ENCODE data around the gene KCNMA1.

Gene KCNMA1

DNA sequence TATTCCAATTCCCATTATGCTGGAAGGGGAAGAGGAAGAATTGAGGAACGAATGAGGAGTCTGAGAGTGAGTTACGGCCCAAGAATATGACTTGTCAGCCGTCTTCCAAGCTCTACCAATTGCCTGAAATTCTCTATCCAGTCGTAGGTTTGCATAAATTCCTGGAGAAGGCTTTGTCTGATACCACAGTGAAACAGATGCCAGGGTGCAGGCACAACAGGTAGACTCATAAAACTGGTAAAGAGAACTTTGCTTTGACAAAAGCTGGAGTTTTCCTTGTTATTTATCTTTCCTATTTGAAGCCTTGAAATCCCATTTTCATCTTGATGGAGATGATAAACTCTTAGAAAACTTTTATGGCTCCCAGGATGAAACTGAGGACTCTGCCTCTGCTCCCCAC is 251.2 kb downstream of the KCNMA1 start:
- DNase-seq = no peak

DNA sequence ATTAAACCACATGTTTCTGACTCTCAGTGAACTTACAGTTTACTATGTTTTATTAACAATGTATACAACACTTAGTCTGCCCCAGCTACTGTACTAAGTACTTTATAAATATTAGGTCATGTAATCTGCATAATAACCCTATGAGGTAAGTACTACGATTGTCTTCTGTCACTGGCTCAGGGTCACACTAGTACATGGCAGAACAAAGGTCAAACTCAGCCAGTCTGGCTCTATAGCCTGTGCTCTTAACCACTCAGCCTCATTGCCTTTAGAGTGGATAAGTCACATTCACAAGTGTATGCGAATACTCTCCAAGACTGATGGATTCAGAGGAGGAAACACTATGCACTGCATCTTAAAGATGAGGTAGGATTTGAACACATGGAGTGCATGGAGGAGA is 252.3 kb downstream of the KCNMA1 start:
- no peak for DNase-seq

DNA sequence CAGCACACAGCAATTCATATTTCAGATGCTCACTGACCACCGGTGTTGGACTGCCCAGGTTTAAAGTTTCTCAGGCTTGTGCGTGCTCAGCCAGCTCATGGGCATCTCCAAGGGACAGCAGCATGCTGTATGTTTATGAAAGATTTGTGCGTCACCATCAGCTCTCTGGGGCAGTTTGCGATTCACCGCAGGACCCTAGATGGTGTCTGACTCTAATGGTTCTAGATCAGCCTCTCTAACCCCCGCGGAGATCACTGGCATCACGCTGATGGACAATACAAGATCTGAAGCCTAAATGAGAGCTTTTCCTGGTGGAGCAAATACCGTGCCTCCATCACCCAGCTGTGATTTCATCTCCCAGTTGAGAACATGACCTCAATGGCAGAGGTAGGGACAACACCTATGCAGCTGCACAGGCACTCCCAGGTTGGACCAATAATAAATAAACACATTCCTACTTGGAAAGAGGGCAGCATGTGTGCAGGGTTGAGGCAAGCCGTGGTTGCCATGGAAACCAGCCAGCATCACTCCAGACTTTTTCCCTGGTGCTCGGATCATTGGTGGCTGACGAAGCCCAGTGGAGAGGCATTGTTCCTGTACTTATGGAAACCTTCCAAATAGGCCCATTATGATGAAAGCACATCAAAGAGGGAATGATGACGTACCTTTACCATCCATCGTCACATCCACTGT is 253.6 kb downstream of the KCNMA1 start:
- no peak for DNase-seq

DNA sequence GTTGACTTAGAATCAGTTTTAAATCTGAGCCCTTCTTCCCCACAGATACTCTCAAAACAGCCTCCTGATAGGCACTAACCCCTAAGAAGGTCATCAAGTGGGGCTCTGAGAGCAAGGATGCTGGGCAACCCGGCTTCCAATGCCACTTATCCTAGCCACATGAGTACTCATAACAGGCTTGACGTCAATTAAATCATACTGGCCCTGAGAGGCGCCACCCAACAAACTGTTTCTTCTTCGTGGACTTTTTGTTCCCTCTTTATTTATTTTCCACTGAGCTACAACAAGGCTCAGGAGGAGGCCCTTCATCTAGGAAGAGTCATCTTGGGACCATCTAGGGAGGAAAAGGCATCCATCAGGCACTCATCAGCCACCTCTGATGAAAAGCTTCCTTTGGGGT is 255.9 kb downstream of the KCNMA1 start:
- DNase-seq = no peak

DNA sequence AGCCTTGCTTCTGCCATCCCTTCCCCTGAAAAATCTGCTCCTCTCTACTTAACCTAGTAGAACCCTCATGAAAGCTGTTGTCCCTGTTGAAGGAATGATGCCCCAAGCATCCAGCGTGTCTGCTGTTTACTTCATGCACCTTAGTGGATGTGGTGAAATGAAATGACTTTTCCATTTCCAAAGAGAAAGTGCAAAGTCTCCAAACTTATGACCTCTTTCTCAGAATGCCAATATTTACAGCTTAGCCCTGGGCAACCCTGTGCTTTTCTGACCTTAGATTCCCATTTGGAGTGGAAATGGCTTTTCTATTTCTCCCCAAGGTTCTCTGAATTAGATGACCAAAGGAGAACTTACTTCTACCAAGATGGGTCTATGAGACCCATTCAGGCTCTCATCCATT is 256.9 kb downstream of the KCNMA1 start:
- no peak for DNase-seq

DNA sequence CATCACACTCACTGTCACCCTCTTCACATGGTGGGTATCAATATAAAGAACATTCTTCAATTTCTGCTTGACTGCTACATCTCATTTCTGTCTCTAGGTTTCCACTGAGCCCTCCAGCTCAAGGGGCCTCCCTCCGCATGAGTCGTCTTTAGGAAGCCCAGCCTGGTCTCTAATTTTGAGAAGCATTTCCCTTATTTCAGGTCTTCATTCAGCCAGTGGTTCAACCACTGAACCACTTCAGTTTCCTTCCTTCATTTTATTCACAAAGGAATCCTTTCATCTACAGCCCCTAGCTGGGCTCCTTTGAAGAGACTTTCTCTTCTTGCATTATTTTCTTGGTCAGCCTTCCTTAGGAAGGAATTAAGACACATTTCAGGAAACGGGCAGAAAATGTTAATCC is 257.4 kb downstream of the KCNMA1 start:
- peak; percentile 49 for DNase-seq

DNA sequence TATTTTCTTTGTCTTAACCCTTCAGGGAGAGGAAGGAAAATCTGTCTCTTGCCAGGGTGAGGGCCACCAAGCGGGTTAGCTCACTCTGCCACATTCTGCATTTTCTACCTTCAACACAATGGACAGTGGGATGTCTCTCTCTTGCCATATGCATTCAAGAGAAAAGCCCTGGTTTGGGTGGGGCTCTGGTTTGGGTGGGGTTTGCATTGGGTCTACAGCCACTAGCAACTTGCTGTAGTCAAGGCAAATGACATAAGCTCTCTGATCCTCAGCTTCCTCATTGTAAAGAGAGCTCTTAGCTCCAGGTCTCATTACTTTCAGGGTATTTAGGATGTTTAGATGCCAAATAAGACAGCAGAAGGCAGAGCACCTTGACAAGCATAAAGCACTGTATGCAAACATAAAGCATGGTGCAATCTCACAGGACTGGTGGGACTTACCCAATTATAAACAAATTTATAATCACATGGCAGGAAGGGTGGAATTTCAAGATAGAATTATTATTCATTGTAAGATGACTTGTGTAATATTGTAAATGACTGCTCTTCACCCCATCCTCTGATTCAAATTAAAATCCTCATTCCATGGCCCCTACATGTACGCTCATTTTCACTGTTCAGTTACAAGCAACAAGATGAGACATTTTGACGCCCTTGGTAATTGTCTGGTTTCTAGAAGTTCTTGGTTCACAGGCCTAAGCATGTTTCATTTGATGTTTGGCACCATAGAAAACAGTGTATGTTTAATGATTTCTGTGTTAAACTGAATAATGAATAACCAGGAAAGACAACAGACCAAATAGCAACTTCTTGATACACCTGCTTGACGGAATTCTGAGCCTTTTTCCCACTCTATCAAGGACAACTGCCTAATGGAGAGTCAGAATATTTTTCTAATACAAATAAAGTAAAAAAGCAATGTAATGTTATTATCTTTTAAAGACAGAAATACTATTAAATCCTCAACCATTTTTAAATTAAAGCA is 258.9 kb downstream of the KCNMA1 start:
- no peak for DNase-seq

DNA sequence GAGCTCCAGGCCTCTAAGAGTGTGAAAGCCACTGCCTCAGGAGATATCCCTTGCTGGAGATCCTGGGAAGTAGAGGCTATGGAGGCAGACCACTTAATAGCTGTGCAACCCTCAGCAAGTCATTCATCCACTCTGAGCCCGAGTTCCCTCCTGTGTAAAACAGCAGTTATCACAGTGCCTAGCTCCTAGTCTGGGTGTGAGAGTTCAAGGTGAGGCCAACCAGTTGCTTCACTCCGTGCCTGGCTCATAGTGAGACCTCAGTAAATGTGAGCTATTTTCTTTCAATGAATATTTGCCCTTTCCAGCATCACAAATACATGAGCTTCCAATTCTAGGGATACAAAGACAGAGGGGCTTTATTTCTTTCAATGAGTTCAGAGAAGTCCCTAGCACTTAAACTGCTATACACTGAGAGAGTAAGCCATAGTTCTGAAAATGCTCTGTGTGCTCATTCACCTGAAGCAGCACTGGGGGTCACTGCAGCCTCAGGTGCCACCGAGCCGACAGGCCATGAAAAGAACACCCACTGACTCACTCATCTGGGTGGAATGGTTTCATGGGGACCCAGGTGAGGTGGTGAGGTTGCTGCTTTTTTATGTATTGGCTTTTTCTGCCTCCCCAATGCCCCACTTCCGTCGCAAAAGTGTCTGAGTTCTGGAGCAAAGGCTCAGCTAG is 259.8 kb downstream of the KCNMA1 start:
- no peak for DNase-seq

DNA sequence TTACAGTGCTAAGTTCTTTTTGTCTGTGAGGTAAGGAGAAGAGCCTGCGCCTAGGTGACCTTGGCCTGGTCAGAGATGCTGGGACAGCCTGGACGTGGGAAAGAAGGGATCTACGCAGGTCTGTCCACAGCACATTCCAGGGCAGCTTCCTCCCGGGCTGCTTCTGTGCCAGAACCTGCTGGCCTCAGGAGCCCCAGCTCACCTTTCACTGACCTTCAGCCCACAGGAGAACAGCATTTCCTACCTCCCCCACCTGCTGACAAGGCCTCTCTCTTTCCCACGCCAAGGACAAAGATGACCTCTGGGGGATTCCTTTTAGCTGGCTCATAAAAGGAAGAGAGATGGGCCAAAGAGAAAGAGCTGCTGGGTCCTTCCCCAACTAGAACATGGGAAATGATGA is 260.6 kb downstream of the KCNMA1 start:
- DNase-seq = no peak

DNA sequence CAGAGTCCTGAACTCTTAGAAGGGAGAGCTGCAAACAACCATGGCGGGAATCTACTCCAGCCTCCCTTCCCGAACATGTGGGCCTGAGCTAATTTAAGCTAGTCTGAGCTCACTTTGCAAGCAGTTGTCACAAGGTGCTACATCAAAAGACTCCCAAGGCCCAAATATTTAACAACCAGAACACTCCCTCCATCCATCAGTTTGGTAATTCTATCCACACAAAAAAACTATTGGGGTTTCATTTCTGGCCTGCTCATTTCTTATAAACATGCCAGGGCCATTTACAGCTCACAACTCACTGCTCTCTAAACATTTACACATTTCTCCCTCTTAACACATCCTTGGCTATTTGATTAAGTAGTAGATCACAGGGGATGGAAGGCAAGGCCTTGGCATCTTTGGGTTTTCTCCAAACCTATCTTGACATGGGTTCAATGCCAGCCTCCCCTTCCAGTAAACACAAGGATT is 263.4 kb downstream of the KCNMA1 start:
- no peak for DNase-seq

DNA sequence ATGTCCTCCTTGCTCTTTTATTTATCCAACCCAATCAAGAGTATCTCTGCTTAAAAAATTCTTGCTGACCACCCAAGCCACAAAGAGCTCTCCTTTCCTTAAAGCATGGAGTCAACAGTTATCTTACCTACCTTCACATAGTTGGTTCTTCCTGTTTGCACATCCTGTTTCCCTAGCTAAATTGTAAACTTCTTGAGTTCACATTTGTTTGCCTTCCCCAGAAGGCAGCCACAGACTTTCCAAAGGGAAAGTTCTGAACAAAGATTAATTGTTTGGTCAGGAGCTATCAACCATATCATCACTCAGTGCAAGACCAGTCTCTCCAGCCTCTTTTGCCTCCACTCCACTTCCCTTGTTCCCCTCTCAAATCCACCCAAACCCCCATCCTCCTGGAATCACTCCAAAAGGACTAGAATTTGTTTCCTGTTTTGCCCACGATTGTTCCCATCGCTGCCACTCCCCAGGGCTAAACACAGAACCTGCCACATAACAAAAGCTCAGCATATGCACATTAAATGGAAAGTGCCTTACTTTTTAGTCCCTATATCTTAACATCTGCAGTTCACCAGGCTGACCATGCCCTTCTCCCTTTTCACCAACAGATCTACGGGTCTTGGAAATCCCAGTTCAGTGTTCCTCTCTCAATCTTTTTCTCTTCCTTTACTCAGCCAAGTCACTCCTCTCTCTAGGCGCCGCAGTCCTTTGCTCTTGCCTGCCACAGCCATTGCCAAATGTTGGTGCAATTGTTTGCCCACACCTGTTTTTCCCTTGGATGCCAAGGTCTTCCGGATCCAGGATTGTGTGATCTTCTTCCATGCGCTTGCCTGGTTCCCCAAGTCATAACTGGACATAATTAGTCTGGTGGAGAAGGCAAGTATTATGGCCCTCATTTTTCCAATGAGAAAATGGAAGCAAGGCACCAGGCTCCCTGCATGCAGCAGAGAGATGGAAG is 265.5 kb downstream of the KCNMA1 start:
- DNase-seq = no peak

DNA sequence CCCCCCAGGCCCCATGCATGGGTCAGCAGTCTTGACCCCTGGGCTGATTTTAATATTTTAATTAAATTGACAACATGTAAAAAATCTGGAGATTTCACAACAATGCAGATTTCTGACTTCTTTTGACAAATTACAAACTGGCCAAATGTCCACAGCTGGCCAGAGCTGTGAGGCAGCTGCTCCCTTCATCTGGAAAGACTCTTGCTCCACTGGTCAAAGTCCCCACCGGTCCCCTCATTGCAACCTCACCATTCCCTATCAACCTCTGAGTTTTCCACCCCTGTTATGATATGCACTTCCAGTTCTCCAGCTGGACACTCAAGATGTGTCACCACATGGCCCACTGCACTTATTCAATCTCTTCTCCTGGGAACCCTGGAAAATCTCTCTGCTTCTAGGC is 266.2 kb downstream of the KCNMA1 start:
- DNase-seq = no peak

DNA sequence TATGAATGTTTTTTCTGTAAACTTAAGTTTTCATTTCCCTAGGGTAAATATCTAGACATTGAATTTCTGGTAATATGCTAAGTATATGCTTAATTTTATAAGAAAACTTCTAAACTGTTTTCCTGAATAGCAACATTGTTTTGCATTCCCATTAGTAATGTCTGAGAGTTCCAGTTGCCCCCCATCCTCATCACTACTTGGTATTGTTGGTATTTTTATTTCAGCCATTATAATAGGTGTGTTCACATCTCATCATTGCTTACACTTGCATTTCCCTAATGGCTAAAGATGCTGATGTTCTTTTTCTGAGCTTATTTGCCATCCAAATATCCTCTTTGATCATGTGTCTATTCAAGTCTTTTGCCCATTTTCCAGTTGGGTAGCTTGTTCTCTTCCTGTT is 269.6 kb downstream of the KCNMA1 start:
- no peak for DNase-seq

DNA sequence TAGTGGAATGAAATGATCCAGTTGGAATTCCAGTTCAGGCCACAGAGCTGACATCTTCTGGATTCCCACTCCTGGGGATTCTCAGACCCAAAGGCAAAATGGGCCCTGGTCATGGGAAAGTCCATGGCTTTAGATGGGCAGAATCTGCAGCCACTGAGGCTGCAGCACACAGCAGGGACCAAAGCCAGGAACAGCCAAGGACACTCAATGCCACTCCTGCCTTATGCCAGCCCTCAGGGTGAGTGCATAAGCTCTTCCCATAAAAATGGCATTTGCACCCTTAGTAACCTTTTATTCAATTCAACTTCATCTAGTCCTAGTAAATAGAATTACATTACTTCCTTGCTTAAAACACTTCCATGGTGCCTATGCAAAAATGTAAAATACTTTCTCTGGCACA is 274.4 kb downstream of the KCNMA1 start:
- DNase-seq = no peak

DNA sequence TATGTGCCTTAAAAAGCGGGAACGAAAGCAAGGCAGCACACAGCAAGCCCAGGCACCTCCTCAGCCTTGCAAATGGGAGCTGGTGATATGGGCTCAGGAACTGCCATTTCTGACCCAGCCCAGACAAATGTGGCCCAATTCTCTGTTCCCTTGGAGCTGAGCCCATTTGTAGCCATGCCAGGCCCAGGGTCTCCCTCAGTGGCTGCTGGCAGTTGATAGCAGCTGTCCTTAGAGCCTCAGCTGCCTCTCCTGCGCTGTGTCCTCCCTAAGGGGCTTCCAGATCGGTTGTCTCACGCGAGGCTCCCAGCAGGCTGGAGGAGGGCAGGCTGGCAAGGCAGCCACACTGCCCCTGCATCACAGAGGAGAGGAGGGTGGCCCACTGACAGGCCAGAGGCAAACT is 275.8 kb downstream of the KCNMA1 start:
- DNase-seq = no peak

DNA sequence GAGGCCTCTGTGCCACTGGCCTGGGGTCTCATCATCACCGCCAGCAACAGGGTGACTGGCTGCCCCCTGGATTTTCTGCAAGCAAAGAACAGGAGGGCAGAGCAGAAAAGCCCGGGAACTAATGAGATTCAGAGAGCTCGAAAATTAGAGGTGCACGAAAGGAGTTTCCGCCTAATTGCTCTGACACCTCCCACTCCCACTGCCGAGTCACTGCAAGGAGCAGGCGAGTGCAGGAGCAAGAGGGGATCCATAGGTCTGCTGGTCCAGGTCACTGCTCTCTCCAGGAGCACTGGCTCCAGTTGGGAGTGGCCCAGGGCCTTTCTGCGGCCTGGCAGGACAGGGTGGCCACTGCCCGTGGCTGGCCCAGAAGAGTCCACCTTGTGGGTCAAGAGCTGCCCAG is 276.2 kb downstream of the KCNMA1 start:
- no peak for DNase-seq

DNA sequence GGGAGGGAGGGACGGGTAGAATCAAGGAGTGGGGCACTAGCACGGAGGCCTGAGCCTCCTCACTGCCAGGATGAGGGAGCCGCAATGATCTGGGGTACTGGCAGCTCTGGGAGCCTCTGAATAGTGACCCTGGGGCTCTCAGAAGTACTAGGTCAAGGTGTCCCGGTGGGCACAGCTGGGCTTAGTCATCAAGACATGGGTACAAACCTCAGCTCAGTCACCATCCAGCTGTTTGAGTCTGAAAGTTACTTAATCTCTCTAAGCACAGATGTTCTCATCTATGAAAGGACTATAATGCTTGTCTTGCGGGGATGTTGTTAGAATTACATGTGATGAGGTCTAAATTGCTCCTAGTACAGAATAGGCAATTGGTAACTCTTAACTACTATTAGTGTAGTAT is 276.8 kb downstream of the KCNMA1 start:
- DNase-seq = no peak

DNA sequence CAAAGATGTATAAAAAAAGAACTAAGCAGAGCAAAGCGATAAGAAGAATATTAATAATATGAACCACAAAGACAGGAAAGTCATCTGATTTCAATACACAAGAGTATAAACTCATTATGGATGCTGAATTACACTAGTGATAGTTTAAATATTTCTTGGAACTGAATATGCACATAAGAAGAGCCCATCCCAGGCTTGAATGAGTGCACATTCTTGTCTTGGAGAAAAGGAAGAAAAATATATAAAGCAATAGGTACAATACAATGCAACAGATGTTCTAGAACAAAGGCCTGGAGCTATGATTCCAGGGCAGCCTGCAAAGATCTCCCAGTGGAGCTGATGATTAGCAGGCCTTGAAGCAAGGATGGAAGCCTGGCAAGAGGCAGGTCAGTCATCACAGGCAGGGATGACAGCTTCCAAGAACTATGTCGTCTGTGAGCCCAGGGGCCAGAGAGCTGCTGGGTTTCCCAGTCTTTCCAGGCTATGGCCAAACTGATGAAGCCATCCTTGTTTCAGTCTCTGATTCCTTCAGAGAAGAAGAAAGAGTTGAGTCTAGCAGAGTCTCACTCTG is 277.6 kb downstream of the KCNMA1 start:
- no peak for DNase-seq

DNA sequence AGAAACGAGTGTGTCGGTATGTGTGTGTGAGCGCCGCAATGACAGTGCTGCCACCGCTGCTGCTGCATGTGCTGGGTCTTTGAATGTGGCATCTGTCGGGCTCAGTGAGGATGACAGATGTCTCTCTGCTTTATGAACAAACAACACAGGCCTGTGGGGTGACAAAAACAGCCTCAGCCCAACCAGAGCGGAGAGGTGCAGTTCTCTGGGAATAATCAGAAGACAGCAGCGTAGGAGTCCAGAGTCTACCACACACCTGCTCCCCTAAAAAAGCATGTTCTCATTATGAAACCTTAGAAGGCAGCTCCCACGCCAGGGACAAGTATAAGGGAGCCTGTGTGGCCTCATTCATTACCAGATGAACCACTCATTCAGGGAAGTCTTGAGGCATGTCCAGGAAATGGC is 278.3 kb downstream of the KCNMA1 start:
- no peak for DNase-seq

DNA sequence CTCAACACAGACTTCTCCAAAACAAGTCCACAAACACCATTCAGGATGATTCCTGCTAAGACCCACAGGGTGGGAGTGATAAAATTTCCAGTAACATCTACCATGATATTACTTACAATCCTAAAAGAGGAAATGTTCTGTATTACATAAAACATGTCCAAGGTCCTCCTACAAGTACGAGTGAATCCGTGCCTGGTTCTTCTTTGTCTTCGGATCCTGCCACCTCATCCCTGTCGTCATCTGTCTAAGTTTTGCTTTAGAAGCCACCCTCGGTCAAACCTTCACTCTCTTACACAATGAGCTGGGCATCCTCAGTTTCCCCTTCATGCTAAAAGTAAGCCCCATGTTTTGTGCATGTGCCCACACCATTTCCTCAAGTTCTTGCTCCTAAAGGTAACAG is 279.0 kb downstream of the KCNMA1 start:
- no peak for DNase-seq

DNA sequence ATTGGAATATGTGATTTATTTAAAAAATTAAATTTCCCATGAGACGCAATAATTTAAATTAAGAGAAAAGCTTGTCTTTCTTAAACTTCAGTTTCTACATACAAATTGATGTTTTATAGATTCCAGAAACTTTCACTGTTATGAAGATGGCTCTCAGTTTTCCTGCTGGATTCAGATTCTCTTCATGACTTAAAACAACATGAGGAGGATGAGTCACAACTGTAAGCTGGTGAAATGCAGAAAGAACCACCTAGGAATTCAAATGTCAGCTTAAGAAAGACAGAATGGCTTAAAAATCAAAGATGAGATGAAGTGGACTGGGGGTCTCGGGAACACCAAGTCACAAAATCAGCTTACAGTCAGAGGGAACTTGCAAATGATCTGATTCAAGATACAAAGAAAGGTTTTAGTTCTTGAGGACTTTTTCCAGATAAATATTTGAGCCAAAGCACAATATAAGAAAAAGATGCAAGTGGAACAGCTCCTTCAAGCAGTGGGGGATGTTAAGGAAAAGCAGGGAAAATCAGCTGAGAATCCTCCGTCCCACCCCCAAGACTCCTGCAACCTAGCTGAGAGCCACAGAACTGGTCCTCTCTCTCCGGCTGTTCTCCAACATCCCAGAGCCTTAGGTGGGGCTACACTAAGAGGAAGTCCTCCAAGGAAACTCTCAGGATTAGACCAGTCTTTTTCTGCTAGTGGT is 279.8 kb downstream of the KCNMA1 start:
- no peak for DNase-seq

Data from MV-4-11 (cell line).